GM23338 (cell line): ENCODE results near the gene FAHD1. TPM values are rescaled to one million over a fixed set of nuclear protein-coding genes. Genes with fewer than 3 reads are reported as not detected.

Experiments
- ATAC-seq: fragments of 200-7000 bp; cut with Tn5 transposase; 3 replicates; pipeline ENCODE4 v1.9.1; 2020
- DNase-seq: peaks from one replicate; pipeline ENCODE4 v3.0.0-alpha.2; 2015; ENCODE audit warnings: low spot score
- H2AFZ ChIP-seq: fragments of 200-600 bp; sonication (generic); 2 replicates; pipeline ENCODE4 v1.8.0; 2016; ENCODE audit warnings: antibody characterized with exemption, mild to moderate bottlenecking, moderate library complexity
- H3F3A ChIP-seq: fragments of 200-600 bp; sonication (generic); replicated peaks from 2 replicates; pipeline ENCODE4 v1.8.0; 2017; ENCODE audit warnings: antibody characterized with exemption, mixed run types, low read depth
- H3K27ac ChIP-seq: fragments of 200-600 bp; sonication (generic); 2 replicates; pipeline ENCODE4 v1.6.1; 2016; ENCODE audit warnings: low read depth
- H3K27me3 ChIP-seq: fragments of 200-600 bp; sonication (generic); 2 replicates; pipeline ENCODE4 v1.8.0; 2016; ENCODE audit warnings: mild to moderate bottlenecking, mixed run types, moderate library complexity; ENCODE audit not compliant: insufficient read depth
- H3K36me3 ChIP-seq: fragments of 200-600 bp; sonication (generic); 2 replicates; pipeline ENCODE4 v1.8.0; 2016; ENCODE audit warnings: mild to moderate bottlenecking; ENCODE audit not compliant: insufficient read depth
- H3K4me1 ChIP-seq: fragments of 200-600 bp; sonication (generic); 2 replicates; pipeline ENCODE4 v1.8.0; 2016; ENCODE audit warnings: mild to moderate bottlenecking, moderate library complexity; ENCODE audit not compliant: insufficient read depth
- H3K4me2 ChIP-seq: fragments of 200-600 bp; sonication (generic); 2 replicates; pipeline ENCODE4 v1.7.1; 2017; ENCODE audit warnings: mixed run types
- H3K4me3 ChIP-seq: fragments of 200-600 bp; sonication (generic); 2 replicates; pipeline ENCODE4 v1.6.1; 2016; ENCODE audit warnings: mixed run types
- H3K79me2 ChIP-seq: fragments of 200-600 bp; sonication (generic); replicated peaks from 2 replicates; pipeline ENCODE4 v1.8.0; 2017; ENCODE audit warnings: mild to moderate bottlenecking; ENCODE audit not compliant: insufficient read depth
- H3K9me2 ChIP-seq: fragments of 200-600 bp; sonication (generic); 2 replicates; pipeline ENCODE4 v1.8.0; 2017; ENCODE audit not compliant: insufficient read depth
- H4K20me1 ChIP-seq: fragments of 200-600 bp; sonication (generic); replicated peaks from 2 replicates; pipeline ENCODE4 v1.8.0; 2017; ENCODE audit warnings: mild to moderate bottlenecking; ENCODE audit not compliant: insufficient read depth
- H3K27ac Mint-ChIP-seq: 2 replicates; pipeline ENCODE4 v1.8.0; 2020; ENCODE audit warnings: inconsistent platforms, mild to moderate bottlenecking, moderate library complexity, mixed read lengths
- H3K27me3 Mint-ChIP-seq: 3 replicates; pipeline ENCODE4 v1.8.0; 2022; ENCODE audit warnings: low read depth, mild to moderate bottlenecking, moderate library complexity, mixed read lengths, inconsistent platforms; ENCODE audit not compliant: insufficient read depth, poor library complexity
- H3K36me3 Mint-ChIP-seq: 3 replicates; pipeline ENCODE4 v1.8.0; 2021; ENCODE audit warnings: low read depth, mild to moderate bottlenecking, inconsistent platforms, moderate library complexity, mixed read lengths
- H3K4me1 Mint-ChIP-seq: 3 replicates; pipeline ENCODE4 v1.8.0; 2020; ENCODE audit warnings: mild to moderate bottlenecking, inconsistent platforms, mixed read lengths
- H3K4me3 Mint-ChIP-seq: 3 replicates; pipeline ENCODE4 v1.8.0; 2021; ENCODE audit warnings: moderate library complexity, mild to moderate bottlenecking, inconsistent platforms, mixed read lengths
- H3K9me3 Mint-ChIP-seq: 3 replicates; pipeline ENCODE4 v1.8.0; 2020; ENCODE audit warnings: moderate library complexity, mild to moderate bottlenecking, inconsistent platforms, mixed read lengths
- CREB1 ChIP-seq: fragments of 250-450 bp; sonication (Bioruptor Pico); IDR thresholded peaks from 2 replicates; pipeline ENCODE4 v1.5.0; 2020; ENCODE audit warnings: low read depth, mild to moderate bottlenecking, moderate library complexity
- EZH2 ChIP-seq: fragments of 200-600 bp; sonication (generic); IDR thresholded peaks from one replicate; pipeline ENCODE4 v1.8.0; 2017; ENCODE audit warnings: antibody characterized with exemption, mild to moderate bottlenecking, low read depth; ENCODE audit not compliant: unreplicated experiment
- JUNB ChIP-seq: IDR thresholded peaks from one replicate; pipeline ENCODE4 v1.6.1; 2016; ENCODE audit warnings: antibody characterized with exemption; ENCODE audit not compliant: unreplicated experiment
- POLR2AphosphoS5 ChIP-seq: IDR thresholded peaks from 2 replicates; pipeline ENCODE4 v1.6.1; 2016; ENCODE audit warnings: antibody characterized with exemption, low read depth
- ZNF114 ChIP-seq: fragments of 250-450 bp; sonication (Bioruptor Pico); IDR thresholded peaks from 2 replicates; pipeline ENCODE4 v1.5.0; 2020; ENCODE audit warnings: mild to moderate bottlenecking, moderate library complexity
- ZNF331 ChIP-seq: fragments of 250-450 bp; sonication (Bioruptor Pico); IDR thresholded peaks from 2 replicates; pipeline ENCODE4 v1.5.0; 2020; ENCODE audit warnings: low read depth, mild to moderate bottlenecking, moderate library complexity
- polyA plus RNA-seq: library from polyadenylated mRNA; unstranded; fragments of >200 nt; fragmentation: Nextera tagmentation; extraction: Ambion mirVana; gene quantifications from 2 replicates; pipeline ENCODE4 v1.2.1, GENCODE V29; 2016
- total RNA-seq: library from RNA; depleted of rRNA; stranded (reverse); fragments of >200 nt; shearing (Covaris generic); gene quantifications from 2 replicates; pipeline ENCODE4 v1.2.3, GENCODE V29; 2014
- TF ChIP-seq, protein P1 (sequence below), 2 experiments: fragments of 200-600 bp in 1 of 2; sonication (generic) in 1 of 2; conservative IDR thresholded peaks; 2 replicates each; pipeline versions ENCODE4 v1.5.1 to v1.6.1; 2016 to 2017; ENCODE audit warnings: antibody characterized with exemption in 2 of 2, low read depth in 2 of 2, mild to moderate bottlenecking in 2 of 2, moderate library complexity in 1 of 2
- TF ChIP-seq, protein P2 (sequence below): fragments of 250-450 bp; sonication (Bioruptor Pico); IDR thresholded peaks from 2 replicates; pipeline ENCODE4 v1.5.0; 2020; ENCODE audit warnings: mild to moderate bottlenecking, moderate library complexity

FAHD1 gene
- total and polyA plus RNA-seq, 2 experiments from 2014 or later: 21.0 to 23.9 TPM

DNA sequence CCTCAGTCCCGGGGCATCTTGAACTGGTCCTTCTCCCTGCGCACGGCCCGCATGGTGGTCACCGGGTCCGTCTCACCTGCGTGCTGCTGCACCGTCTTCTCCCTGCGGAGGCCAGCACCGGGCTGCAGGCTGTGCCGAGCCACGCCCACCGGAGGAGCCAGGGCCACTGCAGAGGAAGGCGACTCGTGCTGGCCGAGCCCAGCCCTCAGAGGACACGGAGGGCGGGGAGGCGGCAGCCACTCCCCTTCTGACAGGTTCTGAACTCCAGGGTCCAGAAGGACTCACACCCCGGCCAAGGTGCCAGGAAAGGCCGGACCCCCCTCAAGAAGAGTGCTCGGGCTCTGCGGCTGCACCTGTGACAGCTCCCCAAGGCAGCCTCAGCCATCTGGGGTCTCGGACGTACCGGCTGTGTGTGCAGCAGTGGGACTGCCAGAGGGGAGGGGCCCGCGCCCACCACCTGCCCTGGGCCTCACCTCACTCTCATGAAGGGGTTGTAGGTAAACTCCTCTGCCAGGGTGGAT, 17.7 kb upstream of the FAHD1 start:
- Mint-ChIP-seq H3K4me3 (no peak overlapping the region), H3K36me3 (peaks cover 34% of the 10 kb centered on the region), H3K4me1 (no peaks in the 10 kb centered on the region), H3K9me3 (peaks cover 10% of the 10 kb centered on the region; the same call in 2 of the 3 replicates), H3K27ac (no peak overlapping the region), H3K27me3 (peaks cover 4% of the 10 kb centered on the region)
- no peaks in the 10 kb centered on the region; the same call in 1 of the 2 replicates for H3K79me2 ChIP-seq
- no peaks in the 10 kb centered on the region; the same call in 1 of the 2 replicates for H3F3A ChIP-seq
- no peaks in the 10 kb centered on the region for H3K9me2 ChIP-seq
- TF ChIP-seq JUNB: no peak
- TF ChIP-seq EZH2: no peak
- no peak for TF ChIP-seq ZNF331 (CRISPR knock-in tag)
- no peak for TF ChIP-seq CREB1
- TF ChIP-seq POLR2AphosphoS5: no peak
- no peak for TF ChIP-seq ZNF114 (CRISPR knock-in tag)
- TF ChIP-seq, protein P1, sequence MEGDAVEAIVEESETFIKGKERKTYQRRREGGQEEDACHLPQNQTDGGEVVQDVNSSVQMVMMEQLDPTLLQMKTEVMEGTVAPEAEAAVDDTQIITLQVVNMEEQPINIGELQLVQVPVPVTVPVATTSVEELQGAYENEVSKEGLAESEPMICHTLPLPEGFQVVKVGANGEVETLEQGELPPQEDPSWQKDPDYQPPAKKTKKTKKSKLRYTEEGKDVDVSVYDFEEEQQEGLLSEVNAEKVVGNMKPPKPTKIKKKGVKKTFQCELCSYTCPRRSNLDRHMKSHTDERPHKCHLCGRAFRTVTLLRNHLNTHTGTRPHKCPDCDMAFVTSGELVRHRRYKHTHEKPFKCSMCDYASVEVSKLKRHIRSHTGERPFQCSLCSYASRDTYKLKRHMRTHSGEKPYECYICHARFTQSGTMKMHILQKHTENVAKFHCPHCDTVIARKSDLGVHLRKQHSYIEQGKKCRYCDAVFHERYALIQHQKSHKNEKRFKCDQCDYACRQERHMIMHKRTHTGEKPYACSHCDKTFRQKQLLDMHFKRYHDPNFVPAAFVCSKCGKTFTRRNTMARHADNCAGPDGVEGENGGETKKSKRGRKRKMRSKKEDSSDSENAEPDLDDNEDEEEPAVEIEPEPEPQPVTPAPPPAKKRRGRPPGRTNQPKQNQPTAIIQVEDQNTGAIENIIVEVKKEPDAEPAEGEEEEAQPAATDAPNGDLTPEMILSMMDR (conservative IDR thresholded peaks at IDR 0.05; ENCODE audit: low read depth in 2 of 2): peak in 1 of 2 experiments; percentile 30; a peak in 1 of 4 replicates
- TF ChIP-seq, protein P2, sequence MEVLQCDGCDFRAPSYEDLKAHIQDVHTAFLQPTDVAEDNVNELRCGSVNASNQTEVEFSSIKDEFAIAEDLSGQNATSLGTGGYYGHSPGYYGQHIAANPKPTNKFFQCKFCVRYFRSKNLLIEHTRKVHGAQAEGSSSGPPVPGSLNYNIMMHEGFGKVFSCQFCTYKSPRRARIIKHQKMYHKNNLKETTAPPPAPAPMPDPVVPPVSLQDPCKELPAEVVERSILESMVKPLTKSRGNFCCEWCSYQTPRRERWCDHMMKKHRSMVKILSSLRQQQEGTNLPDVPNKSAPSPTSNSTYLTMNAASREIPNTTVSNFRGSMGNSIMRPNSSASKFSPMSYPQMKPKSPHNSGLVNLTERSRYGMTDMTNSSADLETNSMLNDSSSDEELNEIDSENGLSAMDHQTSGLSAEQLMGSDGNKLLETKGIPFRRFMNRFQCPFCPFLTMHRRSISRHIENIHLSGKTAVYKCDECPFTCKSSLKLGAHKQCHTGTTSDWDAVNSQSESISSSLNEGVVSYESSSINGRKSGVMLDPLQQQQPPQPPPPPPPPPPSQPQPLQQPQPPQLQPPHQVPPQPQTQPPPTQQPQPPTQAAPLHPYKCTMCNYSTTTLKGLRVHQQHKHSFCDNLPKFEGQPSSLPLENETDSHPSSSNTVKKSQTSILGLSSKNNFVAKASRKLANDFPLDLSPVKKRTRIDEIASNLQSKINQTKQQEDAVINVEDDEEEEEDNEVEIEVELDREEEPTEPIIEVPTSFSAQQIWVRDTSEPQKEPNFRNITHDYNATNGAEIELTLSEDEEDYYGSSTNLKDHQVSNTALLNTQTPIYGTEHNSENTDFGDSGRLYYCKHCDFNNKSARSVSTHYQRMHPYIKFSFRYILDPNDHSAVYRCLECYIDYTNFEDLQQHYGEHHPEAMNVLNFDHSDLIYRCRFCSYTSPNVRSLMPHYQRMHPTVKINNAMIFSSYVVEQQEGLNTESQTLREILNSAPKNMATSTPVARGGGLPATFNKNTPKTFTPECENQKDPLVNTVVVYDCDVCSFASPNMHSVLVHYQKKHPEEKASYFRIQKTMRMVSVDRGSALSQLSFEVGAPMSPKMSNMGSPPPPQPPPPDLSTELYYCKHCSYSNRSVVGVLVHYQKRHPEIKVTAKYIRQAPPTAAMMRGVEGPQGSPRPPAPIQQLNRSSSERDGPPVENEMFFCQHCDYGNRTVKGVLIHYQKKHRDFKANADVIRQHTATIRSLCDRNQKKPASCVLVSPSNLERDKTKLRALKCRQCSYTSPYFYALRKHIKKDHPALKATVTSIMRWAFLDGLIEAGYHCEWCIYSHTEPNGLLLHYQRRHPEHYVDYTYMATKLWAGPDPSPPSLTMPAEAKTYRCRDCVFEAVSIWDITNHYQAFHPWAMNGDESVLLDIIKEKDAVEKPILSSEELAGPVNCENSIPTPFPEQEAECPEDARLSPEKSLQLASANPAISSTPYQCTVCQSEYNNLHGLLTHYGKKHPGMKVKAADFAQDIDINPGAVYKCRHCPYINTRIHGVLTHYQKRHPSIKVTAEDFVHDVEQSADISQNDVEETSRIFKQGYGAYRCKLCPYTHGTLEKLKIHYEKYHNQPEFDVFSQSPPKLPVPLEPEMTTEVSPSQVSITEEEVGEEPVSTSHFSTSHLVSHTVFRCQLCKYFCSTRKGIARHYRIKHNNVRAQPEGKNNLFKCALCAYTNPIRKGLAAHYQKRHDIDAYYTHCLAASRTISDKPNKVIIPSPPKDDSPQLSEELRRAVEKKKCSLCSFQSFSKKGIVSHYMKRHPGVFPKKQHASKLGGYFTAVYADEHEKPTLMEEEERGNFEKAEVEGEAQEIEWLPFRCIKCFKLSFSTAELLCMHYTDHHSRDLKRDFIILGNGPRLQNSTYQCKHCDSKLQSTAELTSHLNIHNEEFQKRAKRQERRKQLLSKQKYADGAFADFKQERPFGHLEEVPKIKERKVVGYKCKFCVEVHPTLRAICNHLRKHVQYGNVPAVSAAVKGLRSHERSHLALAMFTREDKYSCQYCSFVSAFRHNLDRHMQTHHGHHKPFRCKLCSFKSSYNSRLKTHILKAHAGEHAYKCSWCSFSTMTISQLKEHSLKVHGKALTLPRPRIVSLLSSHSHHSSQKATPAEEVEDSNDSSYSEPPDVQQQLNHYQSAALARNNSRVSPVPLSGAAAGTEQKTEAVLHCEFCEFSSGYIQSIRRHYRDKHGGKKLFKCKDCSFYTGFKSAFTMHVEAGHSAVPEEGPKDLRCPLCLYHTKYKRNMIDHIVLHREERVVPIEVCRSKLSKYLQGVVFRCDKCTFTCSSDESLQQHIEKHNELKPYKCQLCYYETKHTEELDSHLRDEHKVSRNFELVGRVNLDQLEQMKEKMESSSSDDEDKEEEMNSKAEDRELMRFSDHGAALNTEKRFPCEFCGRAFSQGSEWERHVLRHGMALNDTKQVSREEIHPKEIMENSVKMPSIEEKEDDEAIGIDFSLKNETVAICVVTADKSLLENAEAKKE (CRISPR knock-in tag): no peak
- peak; percentile 97 for ATAC-seq
- H3K36me3 ChIP-seq: no peaks in the 10 kb centered on the region
- no peak overlapping the region for H2AFZ ChIP-seq
- no peaks in the 10 kb centered on the region for H3K4me1 ChIP-seq
- peak; percentile 76 for DNase-seq
- no peaks in the 10 kb centered on the region; the same call in 1 of the 2 replicates for H4K20me1 ChIP-seq
- H3K4me2 ChIP-seq: no peak overlapping the region
- no peaks in the 10 kb centered on the region for H3K27me3 ChIP-seq
- H3K27ac ChIP-seq: no peak overlapping the region
- H3K4me3 ChIP-seq: no peak overlapping the region
